HCT116 (cell line): ENCODE measurements around the gene KRT13. TPM values are rescaled to one million over a fixed set of nuclear protein-coding genes. Genes with fewer than 3 reads are reported as not detected.

ENCODE experiments used
- ATAC-seq: fragments of 200-7000 bp; cut with Tn5 transposase; 2 replicates; pipeline ENCODE4 v1.9.1; 2020; ENCODE audit warnings: mild to moderate bottlenecking, moderate library complexity
- BruUV-seq: library from RNA; stranded (reverse); fragments of 400-500 nt; replicated peaks from 2 replicates; lab custom pipeline; 2021; lab: Mats Ljungman, UMichigan
- CTCF ChIA-PET: fragments of 300-600 bp; sonication (Branson Sonifier 250); formaldehyde crosslinking; loops from one replicate; lab custom pipeline; 2021; ENCODE audit warnings: antibody characterized with exemption; lab: Charles Lee
- POLR2A ChIA-PET: fragments of 300-600, 350-600 bp; sonication (Branson Sonifier 250); formaldehyde crosslinking; loops from one replicate; lab custom pipeline; 2021; ENCODE audit warnings: antibody characterized with exemption; lab: Charles Lee
- RAD21 ChIA-PET, 2 experiments: fragments of 300-600 bp; sonication (Branson Sonifier 250); formaldehyde crosslinking; loops; one replicate each; lab custom pipeline; 2023; ENCODE audit warnings: low total read pairs in 2 of 2; ENCODE audit not compliant: uncharacterized antibody in 2 of 2, unreplicated experiment in 2 of 2, low non-redundant PET in 1 of 2; lab: Charles Lee
- DNase-seq: peaks from one replicate; pipeline ENCODE4 v3.0.0-alpha.2; 2010; ENCODE audit warnings: low read depth, low spot score
- H2AFZ ChIP-seq: fragments of 200-600 bp; shearing (Covaris generic), sonication (generic); 2 replicates; pipeline ENCODE4 v1.6.1; 2017; ENCODE audit warnings: low read depth, mixed run types, mixed read lengths, antibody characterized with exemption, low read length; ENCODE audit not compliant: poor library complexity, severe bottlenecking
- H3K27ac ChIP-seq: 2 replicates; pipeline ENCODE4 v1.5.1; 2012; ENCODE audit warnings: low read depth, low read length
- H3K27me3 ChIP-seq: fragments of 200-600 bp; sonication (generic); 2 replicates; pipeline ENCODE4 v1.6.1; 2016; ENCODE audit warnings: mixed run types, low read length, mixed read lengths; ENCODE audit not compliant: insufficient read depth
- H3K36me3 ChIP-seq, 2 experiments: fragments of 200-500 bp in 1 of 2; fragments of 200-600 bp in 1 of 2; sonication (Bioruptor generic) in 1 of 2; sonication (generic) in 1 of 2; 2 replicates each; pipeline versions ENCODE4 v1.5.1 to v1.6.1; 2014 to 2016; ENCODE audit warnings: low read length in 2 of 2, inconsistent platforms in 1 of 2, mixed read lengths in 1 of 2, mixed run types in 1 of 2; ENCODE audit not compliant: insufficient read depth in 2 of 2, control insufficient read depth in 1 of 2
- H3K4me1 ChIP-seq, 2 experiments: fragments of 200-600 bp in 1 of 2; sonication (generic) in 1 of 2; 2 replicates each; pipeline versions ENCODE4 v1.5.1 to v1.6.1; 2012 to 2017; ENCODE audit warnings: low read length in 2 of 2, inconsistent platforms in 1 of 2, mild to moderate bottlenecking in 1 of 2, mixed read lengths in 1 of 2, mixed run types in 1 of 2, moderate library complexity in 1 of 2; ENCODE audit not compliant: insufficient read depth in 2 of 2, control insufficient read depth in 1 of 2
- H3K4me2 ChIP-seq: fragments of 200-600 bp; sonication (generic); 2 replicates; pipeline ENCODE4 v1.6.1; 2017; ENCODE audit warnings: mixed run types, low read length, mixed read lengths
- H3K4me3 ChIP-seq, 2 experiments: fragments of 200-600 bp in 1 of 2; sonication (generic) in 1 of 2; replicated peaks in 1 of 2; 2 replicates each; pipeline ENCODE4 v1.5.1; 2011 to 2016; ENCODE audit warnings: low read length in 2 of 2, control low read depth in 1 of 2, low read depth in 1 of 2, mild to moderate bottlenecking in 1 of 2, mixed read lengths in 1 of 2, mixed run types in 1 of 2
- H3K79me2 ChIP-seq: fragments of 200-600 bp; sonication (generic); 2 replicates; pipeline ENCODE4 v1.6.1; 2017; ENCODE audit warnings: mild to moderate bottlenecking, mixed run types, low read length, moderate library complexity, mixed read lengths; ENCODE audit not compliant: insufficient read depth
- H3K9ac ChIP-seq: fragments of 200-600 bp; sonication (generic); 2 replicates; pipeline ENCODE4 v1.6.1; 2016; ENCODE audit warnings: low read length, mixed read lengths
- H3K9me2 ChIP-seq: fragments of 200-600 bp; sonication (generic), shearing (Covaris generic); 2 replicates; pipeline ENCODE4 v1.6.1; 2017; ENCODE audit warnings: mixed run types, mild to moderate bottlenecking, moderate library complexity; ENCODE audit not compliant: insufficient read depth
- H3K9me3 ChIP-seq, 2 experiments: fragments of 200-500 bp in 1 of 2; fragments of 200-600 bp in 1 of 2; sonication (Bioruptor generic) in 1 of 2; sonication (generic) in 1 of 2; 2 replicates each; pipeline ENCODE4 v1.6.1; 2014 to 2017; ENCODE audit warnings: low read length in 2 of 2, mixed read lengths in 2 of 2, inconsistent platforms in 1 of 2, low read depth in 1 of 2, mild to moderate bottlenecking in 1 of 2, mixed run types in 1 of 2, moderate library complexity in 1 of 2; ENCODE audit not compliant: control insufficient read depth in 1 of 2, insufficient read depth in 1 of 2
- H4K20me1 ChIP-seq: fragments of 200-600 bp; sonication (generic), shearing (Covaris generic); 2 replicates; pipeline ENCODE4 v1.6.1; 2017; ENCODE audit warnings: mixed run types, mild to moderate bottlenecking, moderate library complexity; ENCODE audit not compliant: insufficient read depth
- CBX3 ChIP-seq: IDR thresholded peaks from 2 replicates; pipeline ENCODE4 v1.6.1; 2012; ENCODE audit warnings: low read depth
- CEBPB ChIP-seq: IDR thresholded peaks from 2 replicates; pipeline ENCODE4 v1.6.1; 2012; ENCODE audit warnings: low read depth
- EGR1 ChIP-seq: IDR thresholded peaks from 2 replicates; pipeline ENCODE4 v1.6.1; 2012; ENCODE audit warnings: low read depth
- ELF1 ChIP-seq: IDR thresholded peaks from 2 replicates; pipeline ENCODE4 v1.6.1; 2012; ENCODE audit warnings: low read depth, borderline replicate concordance
- EZH2 ChIP-seq: fragments of 200-600 bp; sonication (generic); IDR thresholded peaks from 2 replicates; pipeline ENCODE4 v1.6.1; 2017; ENCODE audit warnings: antibody characterized with exemption, mixed run types
- FOSL1 ChIP-seq: IDR thresholded peaks from 2 replicates; pipeline ENCODE4 v1.6.1; 2012; ENCODE audit warnings: low read depth
- MAX ChIP-seq: IDR thresholded peaks from 2 replicates; pipeline ENCODE4 v1.6.1; 2012
- POLR2AphosphoS5 ChIP-seq: IDR thresholded peaks from 2 replicates; pipeline ENCODE4 v1.6.1; 2011; ENCODE audit warnings: mild to moderate bottlenecking, low read depth, low read length, moderate library complexity
- RAD21 ChIP-seq: IDR thresholded peaks from 2 replicates; pipeline ENCODE4 v1.6.1; 2012; ENCODE audit warnings: low read depth, mild to moderate bottlenecking
- SIN3A ChIP-seq: IDR thresholded peaks from 2 replicates; pipeline ENCODE4 v1.6.1; 2012; ENCODE audit warnings: low read depth
- SRF ChIP-seq: IDR thresholded peaks from 2 replicates; pipeline ENCODE4 v1.6.1; 2012; ENCODE audit warnings: low read depth
- ZFX ChIP-seq: fragments of 450-650 bp; IDR thresholded peaks from 2 replicates; pipeline ENCODE4 v1.6.1; 2017
- ZNF274 ChIP-seq: fragments of 200-500 bp; sonication (Bioruptor generic); IDR thresholded peaks from 2 replicates; pipeline ENCODE4 v1.6.1; 2014; ENCODE audit warnings: mild to moderate bottlenecking, low read depth, low read length, inconsistent platforms
- intact Hi-C: fragments of 100-400 bp; cut with micrococcal nuclease; formaldehyde crosslinking; loops from 2 replicates; pipeline ENCODE4 v1.10.0; 2022
- total RNA-seq: library from RNA; stranded (reverse); gene quantifications from one replicate; pipeline ENCODE4 v1.2.1, GENCODE V29; 2021; ENCODE audit not compliant: unreplicated experiment
- TF ChIP-seq, protein P1 (sequence below), 3 experiments: fragments of 200-600 bp in 1 of 3; sonication (generic) in 1 of 3; IDR thresholded peaks in 2 of 3; conservative IDR thresholded peaks in 1 of 3; 2 replicates each; pipeline ENCODE4 v1.5.1; 2012 to 2017; ENCODE audit warnings: low read depth in 2 of 3, low read length in 2 of 3, antibody characterized with exemption in 1 of 3, borderline replicate concordance in 1 of 3, control low read depth in 1 of 3, mild to moderate bottlenecking in 1 of 3, mixed read lengths in 1 of 3, mixed run types in 1 of 3, moderate library complexity in 1 of 3; ENCODE audit not compliant: insufficient read depth in 1 of 3

KRT13 gene
- total RNA-seq, 1 experiment from 2014 or later, result 3.7 TPM

DNA sequence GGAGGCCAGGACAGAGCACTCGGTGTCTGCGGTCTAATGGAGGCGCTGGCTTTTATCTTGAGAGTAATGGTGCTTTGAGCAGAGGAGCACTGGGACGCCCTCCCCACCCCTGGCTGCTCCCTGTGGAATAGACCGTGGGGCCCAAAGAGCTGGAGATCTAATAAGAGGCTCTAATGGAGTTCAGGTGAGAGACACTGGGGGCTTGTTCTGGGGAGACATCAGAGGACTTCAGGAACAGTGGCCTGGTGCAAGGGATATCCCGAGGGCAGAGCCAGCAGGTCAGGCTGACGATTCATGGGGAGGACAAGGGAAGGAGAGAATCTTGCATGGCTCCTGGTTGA, 32.2 kb upstream of the KRT13 start:
- intact Hi-C loops, result no loop called here
- H3K79me2 ChIP-seq, result no peaks in the 10 kb centered on the region
- TF ChIP-seq EZH2 (no peak), FOSL1 (no peak), ELF1 (no peak), ZNF274 (no peak), SRF (no peak), POLR2AphosphoS5 (no peak), MAX (no peak), CEBPB (no peak), RAD21 (no peak), ZFX (no peak), EGR1 (no peak), SIN3A (no peak), CBX3 (no peak)
- TF ChIP-seq, protein P1, sequence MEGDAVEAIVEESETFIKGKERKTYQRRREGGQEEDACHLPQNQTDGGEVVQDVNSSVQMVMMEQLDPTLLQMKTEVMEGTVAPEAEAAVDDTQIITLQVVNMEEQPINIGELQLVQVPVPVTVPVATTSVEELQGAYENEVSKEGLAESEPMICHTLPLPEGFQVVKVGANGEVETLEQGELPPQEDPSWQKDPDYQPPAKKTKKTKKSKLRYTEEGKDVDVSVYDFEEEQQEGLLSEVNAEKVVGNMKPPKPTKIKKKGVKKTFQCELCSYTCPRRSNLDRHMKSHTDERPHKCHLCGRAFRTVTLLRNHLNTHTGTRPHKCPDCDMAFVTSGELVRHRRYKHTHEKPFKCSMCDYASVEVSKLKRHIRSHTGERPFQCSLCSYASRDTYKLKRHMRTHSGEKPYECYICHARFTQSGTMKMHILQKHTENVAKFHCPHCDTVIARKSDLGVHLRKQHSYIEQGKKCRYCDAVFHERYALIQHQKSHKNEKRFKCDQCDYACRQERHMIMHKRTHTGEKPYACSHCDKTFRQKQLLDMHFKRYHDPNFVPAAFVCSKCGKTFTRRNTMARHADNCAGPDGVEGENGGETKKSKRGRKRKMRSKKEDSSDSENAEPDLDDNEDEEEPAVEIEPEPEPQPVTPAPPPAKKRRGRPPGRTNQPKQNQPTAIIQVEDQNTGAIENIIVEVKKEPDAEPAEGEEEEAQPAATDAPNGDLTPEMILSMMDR (IDR thresholded peaks at IDR 0.05 in 2 of 3, conservative IDR thresholded peaks at IDR 0.05 in 1 of 3; ENCODE audit: borderline replicate concordance in 1 of 3, insufficient read depth in 1 of 3, low read depth in 2 of 3, low read length in 2 of 3), result no peak
- no peaks in the 10 kb centered on the region for H3K9me3 ChIP-seq
- no peaks in the 10 kb centered on the region for H3K9me2 ChIP-seq
- RAD21 ChIA-PET, result no interaction called here
- ATAC-seq (no peak), DNase-seq (no peak)
- H3K36me3 ChIP-seq, result no peaks in the 10 kb centered on the region
- peaks cover 22 to 66% of the 10 kb centered on the region in 2 experiments for H3K4me1 ChIP-seq
- H3K27me3 ChIP-seq, result no peaks in the 10 kb centered on the region
- no TSS peak for BruUV-seq
- no peaks in the 10 kb centered on the region for H4K20me1 ChIP-seq
- H3K4me2 ChIP-seq, result no peak overlapping the region
- H3K9ac ChIP-seq, result no peak overlapping the region
- CTCF ChIA-PET, result interaction anchor here (4.9 kb wide), 1 partner anchor 11 kb away, joined by 39 read pairs; no protein-coding TSS in a partner anchor
- POLR2A ChIA-PET, result interaction anchor here (0.9 to 2.3 kb wide), 2 partner anchors 9 to 12 kb away, joined by 4 to 7 read pairs; partner anchors contain the start of gene KRT19
- H3K27ac ChIP-seq, result no peak overlapping the region
- no peak overlapping the region for H3K4me3 ChIP-seq
- H2AFZ ChIP-seq, result no peak overlapping the region
